GM19468 (cell line): ENCODE data around the gene PTPRE.

Experiments used
- ATAC-seq: cut with Tn5 transposase; IDR thresholded peaks from one replicate; pipeline ENCODE4 v1.9.1; 2021; ENCODE audit warnings: mild to moderate bottlenecking, moderate library complexity, moderate number of reproducible peaks; ENCODE audit not compliant: unreplicated experiment; ENCODE audit errors: extremely low read depth

PTPRE gene

DNA sequence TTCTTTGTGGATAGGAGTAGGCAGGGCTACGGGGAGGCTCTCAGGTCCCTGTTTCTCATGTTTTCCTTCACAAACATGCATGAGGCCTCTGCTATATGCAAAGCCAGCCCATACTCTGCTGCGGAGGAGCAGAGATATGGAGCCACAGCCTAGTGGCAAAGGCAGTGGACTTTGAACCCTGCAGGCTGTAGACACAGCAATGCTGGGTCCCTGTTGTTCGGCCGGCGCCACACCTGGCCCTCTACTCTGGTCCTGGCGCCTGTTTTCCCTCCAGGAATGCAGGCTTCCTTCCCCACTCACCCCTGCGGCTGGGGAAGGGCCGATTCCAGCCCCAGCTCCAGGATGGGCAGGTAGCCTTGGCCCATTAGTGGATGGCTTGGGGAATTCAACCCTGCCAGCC is 25.6 kb upstream of the PTPRE start:
- no peak for ATAC-seq

DNA sequence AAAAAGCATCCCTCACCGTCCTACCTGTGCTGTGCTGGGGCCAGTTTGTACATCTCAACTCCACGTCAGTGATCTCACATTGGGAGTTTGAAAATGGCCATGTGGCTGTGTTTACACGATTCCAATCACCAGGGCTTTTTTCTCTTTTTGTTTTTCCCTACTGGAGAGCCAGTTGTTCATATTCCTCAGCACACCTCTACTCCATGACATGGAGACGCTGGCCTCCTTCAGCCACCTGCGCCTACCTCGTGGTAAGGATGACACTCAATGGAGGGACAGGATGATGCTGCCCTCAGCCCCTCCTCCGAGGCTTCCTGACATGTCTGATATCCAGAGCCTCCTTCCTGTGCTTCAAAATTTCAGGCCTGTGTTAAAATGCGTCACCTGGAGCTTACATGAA is 24.5 kb upstream of the PTPRE start:
- ATAC-seq: no peak

DNA sequence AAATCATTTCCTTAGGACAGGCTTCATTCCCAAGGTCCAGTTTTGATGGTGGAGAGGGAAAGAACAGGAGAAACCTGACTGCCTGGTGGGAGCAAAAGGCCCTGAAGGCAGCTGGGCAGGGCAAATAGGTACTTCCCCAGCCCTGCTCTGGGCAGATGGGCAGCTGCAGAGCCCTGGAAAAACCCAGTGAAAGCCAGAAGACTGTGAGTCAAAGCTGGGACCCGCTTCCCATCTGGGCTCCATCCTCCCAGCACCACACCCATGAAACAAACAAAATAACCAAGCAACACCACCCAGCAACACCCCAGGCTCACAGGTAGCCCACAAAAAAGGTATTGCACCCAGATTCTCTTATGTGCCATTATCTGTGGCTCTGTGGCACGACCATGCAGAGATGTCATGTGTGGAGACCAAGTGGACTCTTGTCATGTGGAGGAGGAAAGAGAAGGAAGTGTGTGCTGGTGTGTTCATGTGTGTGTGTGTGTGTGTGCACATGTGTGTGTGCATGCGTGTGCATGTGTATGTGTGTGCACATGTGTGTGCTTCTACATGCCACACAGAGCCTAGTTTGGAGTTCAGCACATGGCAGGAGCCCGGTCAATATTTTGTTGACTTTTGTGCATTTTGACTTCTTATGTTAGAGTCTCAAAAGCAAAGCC is 24.0 kb upstream of the PTPRE start:
- ATAC-seq: no peak

DNA sequence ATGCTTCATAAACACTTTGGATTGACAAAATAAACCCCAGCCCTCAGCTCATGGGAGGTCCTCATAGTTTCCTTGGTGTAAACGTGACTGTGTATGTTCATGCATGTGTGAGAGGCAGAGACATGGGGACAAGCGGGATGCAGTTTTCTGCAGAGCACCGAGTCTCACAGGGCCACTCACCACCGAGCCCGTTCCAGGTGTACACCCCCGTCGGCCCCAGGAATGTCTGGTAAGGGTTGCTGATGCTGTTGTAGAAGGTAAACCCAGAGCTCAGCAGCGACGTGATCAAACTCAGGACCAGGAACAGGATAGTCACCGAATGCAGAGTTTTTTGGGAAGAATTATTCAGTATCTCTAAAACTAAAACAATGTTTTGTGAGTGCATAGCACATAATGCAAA is 23.4 kb upstream of the PTPRE start:
- ATAC-seq: no peak

DNA sequence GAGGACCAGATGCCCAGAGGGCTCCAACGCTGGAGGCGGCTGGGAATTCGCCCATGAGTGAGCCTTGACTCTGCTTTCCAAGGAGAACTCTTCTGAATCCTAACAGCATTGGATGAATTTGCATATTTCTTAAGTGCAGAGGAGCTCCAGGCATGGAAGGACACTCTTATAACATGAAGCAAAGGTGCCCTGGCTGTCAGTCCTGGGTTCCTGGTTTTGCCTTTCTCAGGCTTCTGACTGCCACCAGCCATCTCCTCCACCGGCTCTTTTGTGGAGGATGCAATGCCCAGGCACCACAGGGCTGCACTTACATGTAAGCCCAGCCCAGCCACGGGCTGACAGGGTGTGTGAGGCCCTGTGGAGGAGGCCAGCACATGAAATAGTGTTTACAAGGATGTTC is 22.4 kb upstream of the PTPRE start:
- no peak for ATAC-seq

DNA sequence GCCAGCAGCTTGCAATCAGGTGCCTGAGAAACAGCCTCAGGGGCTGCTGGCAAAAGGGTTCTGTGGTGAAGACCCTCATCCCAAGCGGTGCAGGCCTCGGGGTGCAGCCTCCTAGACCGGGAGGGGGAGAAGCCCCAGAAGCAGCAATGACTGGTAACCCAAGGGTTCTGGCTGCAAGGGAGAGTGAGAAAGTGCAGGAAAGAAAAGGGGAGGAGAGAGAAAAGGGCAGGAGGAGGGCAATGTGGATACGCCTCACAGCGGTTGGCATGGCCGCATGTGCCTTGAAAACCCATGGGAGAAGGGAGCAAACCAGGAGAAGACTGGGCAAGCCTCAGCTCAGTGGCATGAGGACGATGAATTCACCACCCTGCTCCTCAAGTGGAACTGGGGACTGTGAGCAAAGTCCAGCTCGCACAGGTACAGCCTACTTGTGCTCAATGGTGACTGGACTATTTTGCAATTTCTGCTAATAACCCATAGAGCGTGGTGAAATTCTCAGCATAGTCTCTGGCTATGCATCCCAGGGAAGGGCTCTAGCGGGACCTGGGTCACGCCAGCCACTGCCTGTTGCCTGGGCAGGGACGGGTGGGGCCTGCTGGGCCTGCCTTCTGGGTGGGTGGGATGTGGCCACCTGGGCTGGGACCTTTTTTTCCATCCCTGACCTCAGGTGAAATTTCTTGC is 20.4 kb upstream of the PTPRE start:
- ATAC-seq: no peak

DNA sequence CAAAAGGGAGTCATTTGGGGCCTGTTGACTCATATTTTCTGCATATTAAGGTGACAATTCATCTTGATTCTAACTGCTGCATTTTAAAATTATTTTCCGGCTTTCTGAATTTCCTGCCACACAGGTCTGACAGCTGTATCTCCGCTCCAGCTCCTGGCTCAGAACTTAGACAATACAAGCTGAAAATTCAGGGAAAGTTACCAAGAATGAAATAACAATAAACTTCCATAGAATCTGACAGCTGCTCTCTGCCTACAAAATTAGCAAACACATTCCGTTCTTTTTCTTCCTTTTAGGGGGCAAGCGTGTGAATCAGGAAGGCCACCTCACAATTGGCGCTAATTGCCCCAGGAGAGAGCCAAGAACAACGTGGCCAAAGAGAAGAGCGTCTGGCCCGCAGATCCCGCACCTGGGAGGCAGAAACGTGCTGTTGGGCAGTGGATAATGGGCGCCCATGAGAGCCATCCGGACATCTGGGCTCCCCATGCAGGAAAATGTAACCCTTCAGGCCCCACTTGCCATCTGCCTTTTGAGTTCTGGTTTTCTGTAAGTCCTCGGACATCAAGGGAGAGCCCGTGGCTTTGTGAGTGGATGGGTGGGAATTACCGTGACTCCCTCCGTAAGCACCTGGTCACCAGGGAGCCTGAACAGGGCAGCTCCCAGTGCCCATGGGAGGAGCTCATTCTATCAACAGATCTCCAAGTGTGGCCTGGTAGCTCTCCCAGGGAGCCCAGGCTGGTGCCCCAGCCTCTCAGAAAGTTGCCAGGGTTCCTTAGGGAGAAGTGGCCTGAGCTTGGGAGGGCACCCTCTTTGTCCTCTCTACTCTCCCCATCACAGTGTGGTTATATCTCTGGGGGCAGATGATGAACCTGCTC is 19.1 kb upstream of the PTPRE start:
- no peak for ATAC-seq

DNA sequence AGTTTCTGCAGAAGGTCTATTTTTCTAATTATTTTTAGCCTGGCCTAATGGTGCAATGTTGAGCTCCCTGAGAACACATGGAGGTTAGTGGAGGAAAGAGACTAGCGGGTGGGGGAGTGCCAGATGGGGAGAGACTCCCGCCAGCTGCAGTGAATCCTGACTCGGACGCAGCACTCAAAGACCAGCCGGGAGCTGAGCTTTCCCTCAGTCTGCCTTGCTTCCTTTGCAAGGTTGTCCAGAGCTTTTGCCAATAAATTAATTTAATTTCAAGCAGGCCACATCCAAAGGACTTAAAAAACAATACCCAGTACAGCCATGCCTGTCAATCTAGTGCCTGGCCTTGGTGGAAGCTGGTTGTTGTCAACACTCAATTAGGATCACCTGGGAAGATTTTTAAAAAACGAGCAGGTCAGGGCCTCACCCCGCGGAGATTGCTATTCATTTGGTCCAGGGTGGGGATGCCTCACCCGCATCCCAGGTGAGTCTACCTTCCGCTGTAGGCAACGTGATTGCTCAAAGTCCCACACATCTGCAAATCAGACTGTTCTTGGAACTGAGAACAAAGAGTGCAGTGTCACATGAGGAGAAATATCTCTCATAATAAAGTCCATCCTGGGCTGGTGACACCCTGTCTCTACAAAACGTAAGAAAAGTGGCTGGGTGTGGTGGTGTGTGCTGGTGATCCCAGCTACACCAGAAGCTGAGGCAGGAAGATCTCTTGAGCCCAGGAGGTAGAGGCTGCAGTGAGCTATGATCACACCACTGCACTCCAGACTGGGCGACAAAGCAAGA is 18.2 kb upstream of the PTPRE start:
- ATAC-seq: no peak

DNA sequence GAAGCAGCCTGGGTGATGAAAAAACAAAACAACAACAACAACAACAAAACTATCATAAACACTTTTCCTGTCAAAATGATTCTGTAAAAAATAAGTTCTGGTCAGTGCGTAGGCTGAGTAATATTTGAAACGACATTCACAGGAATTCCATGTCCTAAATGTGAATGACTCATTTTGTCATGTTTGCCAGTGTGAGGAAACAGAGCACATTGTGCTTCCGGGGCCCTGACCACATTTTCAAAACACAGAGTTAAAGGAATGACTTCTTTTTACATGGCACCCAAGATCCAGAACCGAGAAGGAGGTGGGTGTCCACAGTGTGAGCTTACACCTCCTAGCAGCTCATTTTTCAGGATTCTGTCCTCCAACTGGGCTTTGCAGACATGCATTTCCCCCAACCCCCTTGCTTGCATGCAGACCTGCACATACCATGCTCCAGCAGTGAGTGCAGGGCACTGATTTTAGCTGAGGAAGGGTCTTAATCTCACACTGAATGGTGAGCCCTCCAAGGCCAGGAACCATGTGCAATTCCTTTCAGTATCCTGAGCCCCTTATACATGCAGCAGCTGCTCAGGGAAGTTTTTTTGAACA is 17.2 kb upstream of the PTPRE start:
- ATAC-seq: no peak

DNA sequence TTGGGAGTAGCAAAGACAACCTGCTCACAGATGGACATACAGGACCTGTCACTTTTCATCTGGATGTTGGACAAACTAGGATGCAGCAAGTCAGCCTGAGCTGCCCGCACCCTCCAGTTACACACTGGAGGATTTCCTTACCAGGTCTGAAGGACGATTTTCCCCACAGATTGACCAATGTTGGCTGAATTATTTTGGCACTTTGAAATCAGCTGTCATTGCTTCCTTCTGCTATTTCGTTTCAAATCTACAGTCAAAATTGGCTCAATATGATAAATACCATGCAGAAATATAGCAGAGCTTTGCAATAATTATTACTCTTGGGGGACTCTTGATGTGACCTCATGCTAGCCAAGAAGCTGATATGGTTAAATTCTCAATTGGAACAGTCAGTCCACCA is 16.7 kb upstream of the PTPRE start:
- ATAC-seq: no peak

DNA sequence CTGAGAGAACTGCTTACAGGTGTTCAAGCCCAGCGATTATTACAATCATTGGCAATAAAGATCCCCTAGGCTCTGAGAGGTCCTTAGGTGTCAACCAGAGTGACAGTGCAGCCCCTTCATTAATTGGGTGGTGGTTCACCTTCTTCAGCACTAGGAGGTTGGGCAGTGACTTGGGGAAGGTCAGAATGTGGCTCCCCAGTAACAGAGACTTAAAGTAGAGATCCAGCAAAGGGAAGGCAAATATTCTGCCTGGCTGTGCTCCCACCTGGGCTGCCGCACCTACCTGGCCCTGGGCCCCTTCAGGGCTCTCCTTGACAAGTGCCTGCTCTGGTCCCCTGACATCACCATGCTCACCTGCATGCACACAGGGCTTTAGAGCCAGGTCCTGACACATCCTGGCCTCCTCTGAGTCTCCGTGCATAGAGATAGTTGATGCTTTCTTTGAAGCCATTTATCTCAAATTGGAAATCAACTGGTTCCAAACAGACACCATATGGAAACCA is 16.0 kb upstream of the PTPRE start:
- ATAC-seq: no peak

DNA sequence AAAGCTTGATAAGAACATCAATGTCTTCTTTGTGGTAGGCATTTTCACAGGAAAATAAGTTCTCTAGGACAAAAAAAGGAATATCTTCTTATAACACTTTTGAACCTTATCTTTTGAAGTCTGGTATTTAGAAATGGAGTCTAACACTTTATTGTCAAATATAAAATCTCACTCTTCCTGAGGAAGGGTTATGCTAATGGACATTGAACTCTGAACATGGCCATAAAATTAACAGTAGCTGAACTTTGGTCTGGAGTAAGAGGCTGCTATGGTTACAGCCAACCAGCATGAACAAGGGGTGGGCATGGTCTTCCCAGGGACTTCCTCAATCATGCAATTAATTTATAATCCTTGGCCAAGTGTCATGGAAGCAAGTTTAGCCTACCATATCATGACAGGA is 14.2 kb upstream of the PTPRE start, which contains the start of gene CLRN3:
Gene CLRN3, minus strand, starts transcription at position 199 of the 400 bp plus-strand sequence. Its CDS starts 157 bp downstream, at position 42.
- ATAC-seq: no peak

DNA sequence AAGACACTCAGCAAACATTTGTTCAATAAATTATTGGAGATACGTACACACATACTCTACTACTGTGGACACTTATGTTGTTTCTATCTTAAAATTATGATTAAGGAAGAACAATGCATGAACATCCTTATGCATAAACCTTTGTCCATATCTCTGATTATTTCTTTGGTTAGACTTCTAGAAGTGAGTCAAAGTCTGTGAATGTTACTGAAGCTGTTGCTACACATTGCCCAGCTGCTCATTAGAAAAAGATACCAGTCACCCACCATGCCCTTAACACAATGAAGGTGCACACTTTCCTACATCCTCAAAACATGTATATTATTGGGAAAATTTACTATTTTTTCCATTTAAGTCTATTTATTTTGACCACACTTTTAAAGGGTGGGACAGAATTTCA is 12.8 kb upstream of the PTPRE start:
- ATAC-seq: no peak

DNA sequence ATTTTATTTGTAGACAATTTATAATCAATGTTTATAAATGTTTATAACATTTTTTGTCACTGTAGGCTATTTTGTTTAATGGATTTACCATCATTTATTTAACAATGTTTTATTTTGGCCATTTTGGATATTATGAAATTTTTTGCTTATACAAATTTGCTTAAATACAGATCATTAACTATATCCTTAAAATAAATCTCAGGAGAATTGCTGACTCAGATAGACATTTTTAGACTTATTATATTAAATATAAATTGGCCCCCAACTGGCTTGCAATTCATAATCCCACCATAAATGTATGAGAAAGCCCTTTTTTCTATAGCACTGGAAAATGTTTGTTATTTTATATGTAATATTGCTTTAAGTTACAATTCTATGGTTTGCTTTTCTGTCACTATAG is 10.3 kb upstream of the PTPRE start:
- ATAC-seq: no peak

DNA sequence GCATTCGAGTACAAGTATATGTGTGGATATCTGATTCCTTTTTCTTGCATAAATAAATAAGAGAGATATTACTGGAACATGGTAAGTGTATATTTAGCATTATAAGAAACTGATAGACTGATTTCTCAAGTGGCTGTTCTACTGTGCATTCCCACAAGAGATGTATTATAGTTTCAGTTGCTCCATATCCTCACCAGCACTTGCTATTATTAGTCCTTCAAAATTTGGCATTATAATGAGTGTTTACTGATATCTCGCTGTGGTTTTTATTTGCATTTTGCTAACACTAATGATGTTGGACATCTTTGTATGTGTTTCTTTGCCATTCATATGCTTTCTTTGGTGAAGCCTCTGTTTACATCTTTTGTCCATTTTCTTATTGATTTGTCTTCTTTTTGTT is 9.7 kb upstream of the PTPRE start:
- ATAC-seq: no peak

DNA sequence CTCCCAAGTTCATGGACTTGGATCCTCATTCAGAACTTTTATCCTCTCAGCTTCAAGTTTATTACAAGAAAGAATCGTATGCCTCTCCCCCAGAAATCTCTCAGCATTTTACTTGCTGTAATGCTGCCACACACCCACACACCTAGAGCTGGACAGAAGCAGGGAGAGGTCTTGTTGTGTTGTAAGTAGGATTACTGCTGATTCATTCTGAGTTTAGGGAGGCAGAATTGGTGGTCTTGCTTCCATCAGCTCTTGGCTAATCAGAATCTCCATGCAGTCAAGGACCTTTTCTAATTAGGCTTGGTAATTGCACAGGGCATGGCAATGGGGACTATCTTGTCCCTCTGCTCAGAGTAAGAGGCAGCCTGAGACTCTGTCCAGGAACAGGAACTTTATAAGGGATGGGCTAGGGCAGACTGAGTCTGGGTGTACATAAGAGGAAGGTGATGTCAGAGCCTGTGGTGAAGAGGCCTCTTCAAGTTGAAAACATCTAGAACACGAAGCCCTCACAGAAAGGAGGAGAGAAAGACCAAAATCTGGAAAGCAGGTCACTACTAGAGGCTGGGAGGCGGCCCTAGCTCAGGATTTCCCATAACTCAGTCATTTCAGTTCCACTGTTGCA is 7.0 kb upstream of the PTPRE start:
- ATAC-seq: no peak

DNA sequence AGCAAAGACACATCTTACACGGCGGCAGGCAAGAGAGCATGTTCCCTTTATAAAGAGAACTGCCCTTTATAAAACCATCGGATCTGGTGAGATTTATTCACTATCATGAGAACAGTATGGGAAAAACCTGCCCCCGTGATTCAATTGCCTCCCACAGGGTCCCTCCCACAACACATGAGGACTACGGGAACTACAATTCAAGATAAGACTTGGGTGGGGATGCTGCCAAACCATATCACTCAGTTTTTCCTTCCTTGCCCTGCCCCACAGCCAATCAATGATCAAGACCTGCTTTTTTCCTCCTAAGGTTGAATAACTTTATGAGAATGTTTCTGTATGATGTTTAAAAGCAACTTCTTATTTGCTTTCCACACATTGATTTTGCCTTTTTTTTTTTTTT is 3.1 kb upstream of the PTPRE start:
- ATAC-seq: no peak

DNA sequence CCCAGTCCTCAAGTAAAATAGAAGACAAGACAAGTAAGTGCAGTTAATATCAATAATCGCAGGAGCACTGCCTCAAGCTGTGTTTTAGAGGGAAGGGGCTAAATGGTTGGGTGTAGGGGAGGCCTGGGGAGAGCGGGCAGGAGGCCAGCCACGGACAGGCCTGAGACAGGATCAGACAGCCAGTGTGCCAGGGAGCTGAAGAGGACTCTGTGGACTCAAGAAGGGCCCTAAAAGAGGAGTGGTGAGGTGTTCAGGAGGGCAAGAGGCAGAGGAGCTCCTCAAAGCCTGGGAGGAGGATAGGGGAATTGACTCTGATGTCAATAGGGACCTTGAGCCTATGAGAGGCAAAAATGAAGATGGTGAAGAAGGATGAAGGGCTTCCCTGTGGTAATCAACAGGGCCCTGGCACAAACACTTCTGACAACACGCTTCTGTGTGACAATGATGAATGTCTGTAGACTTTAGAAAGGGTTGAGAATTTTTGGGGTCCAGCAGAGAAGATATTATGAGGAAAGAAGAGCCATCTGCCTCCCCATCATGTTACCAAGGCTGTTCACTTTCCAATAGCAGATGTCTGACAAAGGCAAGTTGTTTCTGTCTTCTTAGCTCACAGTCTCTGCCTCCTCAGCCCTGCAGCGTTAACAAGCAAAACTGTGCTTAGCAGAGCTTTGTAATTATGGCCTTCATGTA is 2.4 kb upstream of the PTPRE start:
- no peak for ATAC-seq
